Measurements from ENCODE around the gene SMIM35.

The SMIM35 gene

DNA sequence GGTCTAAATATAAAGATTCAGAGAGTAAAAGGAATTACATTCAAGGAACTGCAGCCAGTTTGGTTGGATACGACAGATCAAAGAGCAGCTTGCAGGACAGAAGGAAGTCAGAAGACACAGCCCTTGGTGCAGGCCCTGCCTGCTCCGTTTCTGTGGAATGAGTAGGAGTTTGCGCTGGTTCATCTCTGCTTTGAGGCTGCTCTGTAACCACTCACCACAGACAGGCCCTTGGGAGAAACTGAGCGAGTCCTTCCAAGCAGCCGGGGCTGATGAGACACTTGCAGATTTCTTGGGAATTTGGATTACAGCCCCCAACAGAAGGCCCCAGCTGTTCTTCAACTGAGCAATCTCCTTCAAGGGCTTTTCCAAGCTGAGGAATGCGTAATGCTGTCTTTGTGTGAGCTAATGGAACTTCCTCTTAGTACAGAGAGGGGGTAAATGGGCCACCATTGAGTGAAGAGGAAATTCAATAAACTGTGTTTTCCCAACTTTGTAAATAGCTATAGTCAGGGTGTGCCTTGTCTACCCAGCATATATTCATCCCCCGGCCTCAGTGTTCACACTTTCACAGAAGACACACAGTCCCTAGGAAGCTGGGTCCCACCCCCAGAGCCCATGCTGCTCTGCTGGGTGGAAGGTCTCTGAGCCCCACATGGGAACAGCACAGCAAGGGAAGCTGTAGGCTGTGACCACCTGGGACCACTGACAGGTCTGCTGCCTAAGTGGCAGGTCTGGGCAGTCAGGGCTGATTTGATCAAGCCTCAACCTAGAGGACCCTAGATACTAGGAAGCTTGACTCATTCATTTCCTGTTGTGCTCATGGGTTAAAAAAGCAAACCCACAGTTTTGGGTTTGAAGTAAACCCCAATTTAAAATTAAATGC, 84.0 kb downstream of the SMIM35 start:
- no peak for DNase-seq

DNA sequence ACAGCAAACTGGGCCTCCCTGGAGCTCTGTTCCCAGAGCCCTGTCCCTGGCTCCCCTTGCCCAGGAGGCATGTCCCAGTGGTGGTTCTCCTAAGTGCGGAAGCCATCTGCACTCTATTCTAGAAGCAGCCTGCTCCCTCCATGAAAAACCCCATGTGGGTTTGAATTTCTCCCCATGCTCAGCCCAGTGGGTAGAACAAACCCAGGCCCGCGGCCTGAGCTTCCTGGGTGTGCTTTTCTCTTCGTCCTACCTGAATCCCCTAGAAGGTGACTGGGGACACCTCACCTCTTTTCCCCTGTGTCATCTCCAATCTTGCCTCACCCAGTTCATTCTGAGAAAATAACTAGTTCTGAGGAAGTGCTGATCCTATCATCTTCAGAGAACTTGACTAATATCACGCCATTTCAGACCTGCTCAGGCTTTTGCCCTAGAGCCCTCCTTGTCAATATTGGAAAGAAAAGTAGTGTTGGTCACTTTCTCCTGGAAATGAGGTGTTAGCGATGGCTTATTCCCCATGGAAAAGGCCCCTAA, 84.7 kb downstream of the SMIM35 start:
- no peak for DNase-seq

DNA sequence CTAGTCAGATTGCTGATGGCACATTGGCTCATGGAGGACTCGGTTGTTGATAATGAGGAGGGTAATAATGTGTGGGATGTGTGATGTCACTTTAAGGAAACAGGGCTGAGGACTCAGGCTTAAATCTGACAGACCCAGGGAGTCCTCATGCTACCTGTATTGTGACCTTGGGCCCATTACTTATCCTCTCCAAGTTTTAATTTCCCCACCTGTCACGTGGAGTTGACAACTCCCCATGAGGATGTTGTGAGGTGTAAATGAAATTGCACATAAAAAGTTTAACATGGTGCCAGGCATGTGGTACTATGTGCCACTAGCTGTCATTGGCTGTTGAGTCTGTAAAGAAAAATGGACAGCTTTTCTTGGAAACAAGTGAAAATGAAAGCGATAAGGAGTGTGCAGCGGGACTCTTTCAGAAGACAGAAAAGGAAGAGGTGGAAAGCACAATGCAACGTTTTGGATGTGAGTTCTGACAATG, 85.2 kb downstream of the SMIM35 start:
- no peak for DNase-seq

GRCh38 chr11:118000850-118001228, 85.9 kb downstream of the SMIM35 start:
- no peak for DNase-seq

- no peak for DNase-seq
Measured at GRCh38 chr11:118000067-118000849, 86.5 kb downstream of the SMIM35 start.

DNA sequence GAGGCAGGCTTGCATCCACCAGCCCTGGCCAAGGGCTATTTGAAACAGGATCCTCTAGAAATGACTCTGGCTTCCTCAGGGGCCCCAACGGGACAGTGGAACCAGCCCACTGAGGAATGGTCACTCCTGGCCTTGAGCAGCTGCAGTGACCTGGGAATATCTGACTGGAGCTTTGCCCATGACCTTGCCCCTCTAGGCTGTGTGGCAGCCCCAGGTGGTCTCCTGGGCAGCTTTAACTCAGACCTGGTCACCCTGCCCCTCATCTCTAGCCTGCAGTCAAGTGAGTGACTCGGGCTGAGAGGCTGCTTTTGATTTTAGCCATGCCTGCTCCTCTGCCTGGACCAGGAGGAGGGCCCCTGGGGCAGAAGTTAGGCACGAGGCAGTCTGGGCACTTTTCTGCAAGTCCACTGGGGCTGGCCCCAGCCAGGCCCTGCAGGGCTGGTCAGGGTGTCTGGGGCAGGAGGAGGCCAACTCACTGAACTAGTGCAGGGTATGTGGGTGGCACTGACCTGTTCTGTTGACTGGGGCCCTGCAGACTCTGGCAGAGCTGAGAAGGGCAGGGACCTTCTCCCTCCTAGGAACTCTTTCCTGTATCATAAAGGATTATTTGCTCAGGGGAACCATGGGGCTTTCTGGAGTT, 87.3 kb downstream of the SMIM35 start:
- no peak for DNase-seq

DNA sequence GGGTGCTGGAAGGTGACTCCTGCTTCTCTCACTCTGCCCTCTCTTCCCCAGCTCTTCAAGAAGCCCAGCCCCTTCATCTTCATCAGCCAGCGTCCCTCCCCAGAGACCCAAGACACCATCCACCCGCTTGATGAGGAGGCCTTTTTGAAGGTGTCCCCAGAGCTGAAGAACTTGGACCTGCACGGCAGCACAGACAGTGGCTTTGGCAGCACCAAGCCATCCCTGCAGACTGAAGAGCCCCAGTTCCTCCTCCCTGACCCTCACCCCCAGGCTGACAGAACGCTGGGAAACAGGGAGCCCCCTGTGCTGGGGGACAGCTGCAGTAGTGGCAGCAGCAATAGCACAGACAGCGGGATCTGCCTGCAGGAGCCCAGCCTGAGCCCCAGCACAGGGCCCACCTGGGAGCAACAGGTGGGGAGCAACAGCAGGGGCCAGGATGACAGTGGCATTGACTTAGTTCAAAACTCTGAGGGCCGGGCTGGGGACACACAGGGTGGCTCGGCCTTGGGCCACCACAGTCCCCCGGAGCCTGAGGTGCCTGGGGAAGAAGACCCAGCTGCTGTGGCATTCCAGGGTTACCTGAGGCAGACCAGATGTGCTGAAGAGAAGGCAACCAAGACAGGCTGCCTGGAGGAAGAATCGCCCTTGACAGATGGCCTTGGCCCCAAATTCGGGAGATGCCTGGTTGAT, 88.0 kb downstream of the SMIM35 start:
- no peak for DNase-seq

GRCh38 chr11:117997823-117998579, 88.8 kb downstream of the SMIM35 start:
- DNase-seq = no peak

GRCh38 chr11:117997406-117997805, 89.4 kb downstream of the SMIM35 start:
- no peak for DNase-seq

GRCh38 chr11:117996058-117996457, 90.7 kb downstream of the SMIM35 start:
- DNase-seq = no peak

- DNase-seq = no peak
Measured at GRCh38 chr11:117995472-117995871, 91.3 kb downstream of the SMIM35 start.

DNA sequence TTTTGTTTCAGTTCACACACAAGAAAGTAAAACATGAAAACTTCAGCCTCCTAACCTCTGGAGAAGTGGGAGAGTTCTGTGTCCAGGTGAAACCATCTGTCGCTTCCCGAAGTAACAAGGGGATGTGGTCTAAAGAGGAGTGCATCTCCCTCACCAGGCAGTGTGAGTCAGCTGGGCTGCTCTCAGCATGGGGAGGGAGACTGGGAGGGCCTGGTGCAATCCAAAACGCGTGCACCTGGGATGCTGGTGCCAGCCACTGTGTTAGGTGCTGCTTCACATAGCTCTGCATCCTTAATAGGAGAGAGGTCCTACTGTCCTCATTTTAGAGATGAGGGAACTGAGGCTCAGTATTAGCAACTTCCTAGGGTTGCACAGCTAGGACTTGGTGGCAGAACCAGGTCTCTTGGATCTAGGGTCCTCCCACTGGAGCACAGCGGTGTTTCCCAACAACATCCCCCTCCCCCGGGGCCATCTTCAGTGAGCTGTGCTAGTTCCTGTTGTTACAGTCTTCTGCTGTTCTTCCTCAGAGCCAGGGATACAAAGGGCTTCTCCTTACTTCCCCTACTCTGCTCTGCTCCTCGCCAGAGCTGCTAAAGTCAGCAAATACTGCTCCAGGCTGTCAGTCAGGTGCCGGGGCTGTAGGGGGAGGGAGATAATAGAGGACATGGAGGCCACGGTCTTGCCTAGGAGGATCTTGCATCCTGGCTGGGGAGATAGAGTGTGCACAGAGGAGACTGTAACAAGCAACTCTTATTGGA, 92.6 kb downstream of the SMIM35 start:
- DNase-seq = no peak

DNA sequence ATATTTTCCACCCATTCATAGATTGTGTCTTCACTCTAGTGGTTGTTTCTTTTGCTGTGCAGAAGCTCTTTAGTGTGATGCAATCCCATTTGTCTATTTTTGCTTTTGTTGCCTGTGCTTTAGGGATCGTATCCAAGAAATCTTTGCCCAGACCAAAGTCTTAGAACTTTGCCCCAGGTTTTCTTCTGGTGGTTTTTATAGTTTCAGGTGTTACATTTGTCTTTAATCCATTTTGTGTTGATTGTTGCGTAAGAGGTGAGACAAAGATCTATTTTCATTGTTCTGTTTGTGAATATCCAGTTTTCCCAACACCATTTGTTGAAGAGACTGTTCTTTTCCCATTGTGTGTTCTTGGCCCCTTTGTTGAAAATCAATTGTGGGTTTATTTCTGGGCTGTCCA, 94.1 kb downstream of the SMIM35 start:
- DNase-seq = no peak

DNA sequence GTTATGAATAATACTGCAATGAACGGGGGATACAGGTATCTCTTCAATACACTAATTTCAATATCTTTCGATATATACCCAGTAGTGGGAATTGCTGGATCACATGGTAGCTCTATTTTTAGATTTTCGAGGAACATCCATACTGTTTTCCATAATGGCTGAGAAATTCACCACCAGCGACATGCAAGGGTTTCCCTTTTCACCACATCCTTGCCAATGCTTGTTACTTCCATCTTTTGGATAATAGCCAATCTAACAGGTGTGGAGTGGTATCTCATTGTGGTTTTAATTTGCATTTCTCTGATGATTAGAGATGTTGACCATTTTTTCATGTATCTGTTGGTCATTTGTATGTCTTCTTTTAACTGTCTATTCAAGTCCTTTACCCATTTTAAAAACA, 94.6 kb downstream of the SMIM35 start:
- DNase-seq = no peak

DNA sequence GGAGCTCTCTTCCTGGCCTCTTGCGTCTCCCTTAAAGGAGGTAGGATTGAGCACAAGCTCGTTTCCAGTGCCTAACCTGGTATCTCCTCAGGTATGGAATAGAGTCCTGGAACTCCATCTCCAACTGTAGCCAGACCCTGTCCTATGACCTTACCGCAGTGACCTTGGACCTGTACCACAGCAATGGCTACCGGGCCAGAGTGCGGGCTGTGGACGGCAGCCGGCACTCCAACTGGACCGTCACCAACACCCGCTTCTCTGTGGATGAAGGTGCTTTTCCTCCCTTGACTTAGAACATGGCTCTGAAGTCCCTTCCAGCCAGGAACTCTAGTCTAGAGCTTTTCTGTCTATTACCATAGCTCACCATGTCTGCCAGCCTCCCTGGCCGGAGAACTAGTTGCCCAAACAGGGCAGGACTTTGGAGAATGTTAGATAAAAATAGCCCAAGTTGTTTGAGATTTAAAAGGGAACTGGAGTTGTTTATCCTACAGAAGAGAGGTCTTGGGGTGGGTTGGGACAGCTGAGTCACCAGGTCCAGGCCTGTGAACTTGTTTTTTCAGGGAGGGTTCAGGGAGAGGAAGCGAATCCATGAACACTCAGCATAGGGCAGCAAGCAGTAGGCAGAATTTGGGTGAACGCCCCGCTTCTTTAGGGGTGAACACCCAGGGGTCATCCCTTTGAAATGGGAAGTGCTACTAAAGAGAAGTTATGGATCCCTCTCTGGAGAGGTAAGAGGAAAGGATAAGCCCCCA, 97.2 kb downstream of the SMIM35 start:
- no peak for DNase-seq

- DNase-seq = no peak
Measured at GRCh38 chr11:117986981-117987574, 99.7 kb downstream of the SMIM35 start.

GRCh38 chr11:117985953-117986887, 100.5 kb downstream of the SMIM35 start, which contains the start of gene IL10RA:
IL10RA (plus strand) TSS chr11:117986394; CDS start chr11:117986468, 74 bp downstream.
- peak; percentile 94 for DNase-seq

DNA sequence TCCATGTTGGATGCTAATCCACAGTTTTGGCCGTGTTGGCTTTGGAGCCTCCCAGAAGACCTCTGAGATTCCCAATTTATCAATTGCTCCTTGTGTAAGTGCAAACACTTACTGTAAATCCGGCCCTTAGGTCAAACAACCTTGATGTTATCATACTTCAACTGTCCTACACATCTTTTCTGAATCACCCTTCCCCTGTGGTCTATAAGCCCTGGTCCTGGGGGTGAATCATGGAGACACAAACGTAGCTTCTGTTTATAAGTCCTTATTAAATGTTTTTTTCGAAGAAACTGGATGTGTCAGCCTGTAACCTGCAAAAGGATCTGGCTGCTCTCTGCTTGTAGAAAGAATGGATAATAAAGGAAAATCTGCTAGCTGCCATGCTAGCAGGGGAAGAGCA, 102.3 kb downstream of the SMIM35 start:
- DNase-seq = no peak
